ENCODE data around the gene TMC7. TPM values are rescaled to one million over a fixed set of nuclear protein-coding genes. Genes with fewer than 3 reads are reported as not detected.
A peak's percentile ranks its signal among the peaks of the same experiment; 100 is the strongest.

Gene TMC7
- total RNA-seq, 1 donor from 2014 or later = 5.0 TPM

DNA sequence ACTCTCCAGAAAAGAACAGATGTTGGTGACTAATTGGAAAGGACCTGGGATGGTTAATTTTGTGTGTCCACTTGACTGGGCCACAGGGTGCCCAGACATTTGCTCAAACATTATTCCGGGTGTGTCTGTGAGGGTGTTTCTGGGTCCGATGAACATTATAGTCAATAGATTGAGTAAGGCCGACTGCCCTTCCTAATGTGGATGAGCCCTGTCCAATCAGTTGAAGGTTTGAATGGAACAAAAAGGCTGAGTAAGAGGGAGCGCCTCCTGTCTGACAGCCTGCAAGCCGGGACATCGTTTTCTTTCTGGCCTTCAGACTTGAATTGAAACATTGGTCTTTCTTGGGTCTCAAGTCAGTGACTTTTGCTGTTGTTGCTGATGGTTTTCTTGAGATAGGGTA, 107.2 kb downstream of the TMC7 start:
- Histone ChIP-seq H3K36me3 (no peaks in the 10 kb centered on the region), H3K27me3 (no peaks in the 10 kb centered on the region), H3K9me3 (no peaks in the 10 kb centered on the region), H3K4me3 (no peak overlapping the region), H3K4me1 (peaks cover 9% of the 10 kb centered on the region), H3K27ac (no peak overlapping the region)
- ATAC-seq (no peak), DNase-seq (no peak)
- TF ChIP-seq, protein P1, sequence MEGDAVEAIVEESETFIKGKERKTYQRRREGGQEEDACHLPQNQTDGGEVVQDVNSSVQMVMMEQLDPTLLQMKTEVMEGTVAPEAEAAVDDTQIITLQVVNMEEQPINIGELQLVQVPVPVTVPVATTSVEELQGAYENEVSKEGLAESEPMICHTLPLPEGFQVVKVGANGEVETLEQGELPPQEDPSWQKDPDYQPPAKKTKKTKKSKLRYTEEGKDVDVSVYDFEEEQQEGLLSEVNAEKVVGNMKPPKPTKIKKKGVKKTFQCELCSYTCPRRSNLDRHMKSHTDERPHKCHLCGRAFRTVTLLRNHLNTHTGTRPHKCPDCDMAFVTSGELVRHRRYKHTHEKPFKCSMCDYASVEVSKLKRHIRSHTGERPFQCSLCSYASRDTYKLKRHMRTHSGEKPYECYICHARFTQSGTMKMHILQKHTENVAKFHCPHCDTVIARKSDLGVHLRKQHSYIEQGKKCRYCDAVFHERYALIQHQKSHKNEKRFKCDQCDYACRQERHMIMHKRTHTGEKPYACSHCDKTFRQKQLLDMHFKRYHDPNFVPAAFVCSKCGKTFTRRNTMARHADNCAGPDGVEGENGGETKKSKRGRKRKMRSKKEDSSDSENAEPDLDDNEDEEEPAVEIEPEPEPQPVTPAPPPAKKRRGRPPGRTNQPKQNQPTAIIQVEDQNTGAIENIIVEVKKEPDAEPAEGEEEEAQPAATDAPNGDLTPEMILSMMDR (IDR thresholded peaks at IDR 0.05) = no peak
- intact Hi-C loops (cut with DNase I) = no loop called here

DNA sequence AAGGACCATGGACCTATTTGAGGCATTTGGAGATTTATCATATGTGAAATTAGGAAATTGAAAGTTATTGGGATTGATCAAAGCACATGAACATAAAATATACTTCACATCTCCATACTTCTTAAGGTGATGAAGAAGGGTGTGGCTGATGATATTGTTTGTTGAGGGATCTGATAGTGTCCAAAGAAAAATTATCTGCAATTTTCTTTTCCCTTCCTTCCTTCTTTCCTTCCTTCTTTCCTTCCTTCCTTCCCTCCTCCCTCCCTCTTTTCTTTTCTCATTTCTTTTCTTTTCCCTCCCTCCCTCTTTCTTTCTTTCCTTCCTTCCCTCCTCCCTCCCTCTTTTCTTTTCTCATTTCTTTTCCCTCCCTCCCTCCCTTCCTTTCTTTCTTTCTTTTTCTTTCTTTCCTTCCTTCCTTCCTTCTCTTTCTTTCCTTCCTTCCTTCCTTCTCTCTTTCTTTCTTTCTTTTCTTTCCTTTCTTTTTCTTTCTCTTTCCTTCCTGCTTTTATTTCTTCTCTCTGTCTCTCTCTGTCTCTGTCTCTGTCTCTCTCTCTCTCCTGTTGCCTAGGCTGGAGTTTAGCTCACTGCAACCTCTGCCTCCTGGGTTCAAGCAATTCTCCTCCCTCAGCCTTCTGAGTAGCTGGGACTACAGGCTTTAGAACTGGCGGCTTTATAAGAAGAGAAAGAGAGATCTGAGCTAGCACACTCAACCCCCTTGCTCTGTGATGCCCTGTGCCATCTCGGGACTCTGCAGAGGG, 109.1 kb downstream of the TMC7 start:
- DNase-seq = no peak
- no peak overlapping the region for H3K27ac ChIP-seq
- intact Hi-C loops (cut with DNase I) = no loop called here

GRCh38 chr16:19093631-19094541, 110.2 kb downstream of the TMC7 start:
- no peaks in the 10 kb centered on the region for H3K27me3 ChIP-seq
- no peak overlapping the region for H3K4me3 ChIP-seq
- ATAC-seq (no peak), DNase-seq (no peak)
- no peaks in the 10 kb centered on the region for H3K36me3 ChIP-seq
- TF ChIP-seq, protein P1 (IDR thresholded peaks at IDR 0.05) = no peak
- H3K4me1 ChIP-seq = peaks cover 4% of the 10 kb centered on the region
- no peaks in the 10 kb centered on the region for H3K9me3 ChIP-seq
- intact Hi-C loops (cut with DNase I) = no loop called here
- H3K27ac ChIP-seq = no peak overlapping the region

More for the DNA sequence above, 109.1 kb downstream of the TMC7 start:
- TF ChIP-seq, protein P1 (IDR thresholded peaks at IDR 0.05) = no peak
- H3K27me3 ChIP-seq = no peaks in the 10 kb centered on the region
- H3K9me3 ChIP-seq = no peaks in the 10 kb centered on the region
- peaks cover 4% of the 10 kb centered on the region for H3K4me1 ChIP-seq
- H3K36me3 ChIP-seq = no peaks in the 10 kb centered on the region
- ATAC-seq = no peak
- no peak overlapping the region for H3K4me3 ChIP-seq

- Histone ChIP-seq H3K4me3 (no peak overlapping the region), H3K27me3 (no peaks in the 10 kb centered on the region), H3K36me3 (no peaks in the 10 kb centered on the region), H3K27ac (no peak overlapping the region), H3K9me3 (no peaks in the 10 kb centered on the region), H3K4me1 (peaks cover 4% of the 10 kb centered on the region)
- TF ChIP-seq, protein P1 (IDR thresholded peaks at IDR 0.05) = no peak
- intact Hi-C loops (cut with DNase I) = no loop called here
- DNase-seq (no peak), ATAC-seq (peak; percentile 74)
Measured at GRCh38 chr16:19094542-19095365, 111.0 kb downstream of the TMC7 start.

- no peak for DNase-seq
- Histone ChIP-seq H3K36me3 (no peaks in the 10 kb centered on the region), H3K4me1 (peaks cover 4% of the 10 kb centered on the region), H3K9me3 (no peaks in the 10 kb centered on the region), H3K4me3 (no peak overlapping the region), H3K27ac (no peak overlapping the region), H3K27me3 (no peaks in the 10 kb centered on the region)
- no peak for ATAC-seq
- intact Hi-C loops (cut with DNase I) = no loop called here
- TF ChIP-seq, protein P1 (IDR thresholded peaks at IDR 0.05) = no peak
Measured at GRCh38 chr16:19095654-19096053, 111.9 kb downstream of the TMC7 start.

Data from upper lobe of right lung (tissue), 1 donor.